IPS DF 4.7 (cell line): ENCODE measurements around the gene MBD5.
A peak's percentile ranks its signal among the peaks of the same experiment; 100 is the strongest.

Experiments used
- DNase-seq: peaks from one replicate; pipeline ENCODE4 v3.0.0-alpha.2; 2013; ENCODE audit warnings: low spot score; ENCODE audit errors: extremely low read depth

The MBD5 gene

GRCh38 chr2:148218326-148219075, 197.6 kb downstream of the MBD5 start:
- no peak for DNase-seq

DNA sequence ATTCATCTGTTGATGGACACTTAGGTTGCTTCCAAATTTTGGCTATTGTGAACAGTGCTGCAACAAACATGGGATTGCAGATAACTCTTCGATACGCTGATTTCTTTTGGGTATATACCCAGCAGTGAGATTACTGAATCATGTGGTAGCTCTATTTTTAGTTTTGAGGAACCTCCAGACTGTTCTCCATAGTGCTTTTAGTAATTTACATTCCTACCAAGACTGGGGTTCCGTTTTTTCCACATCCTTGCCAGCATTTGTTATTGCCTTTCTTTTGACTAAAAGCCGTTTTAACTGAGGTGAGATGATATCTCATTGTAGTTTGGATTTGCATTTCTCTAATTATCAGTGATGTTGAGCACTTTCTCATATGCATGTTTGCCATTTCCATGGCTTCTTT, 200.3 kb downstream of the MBD5 start:
- DNase-seq, result no peak

DNA sequence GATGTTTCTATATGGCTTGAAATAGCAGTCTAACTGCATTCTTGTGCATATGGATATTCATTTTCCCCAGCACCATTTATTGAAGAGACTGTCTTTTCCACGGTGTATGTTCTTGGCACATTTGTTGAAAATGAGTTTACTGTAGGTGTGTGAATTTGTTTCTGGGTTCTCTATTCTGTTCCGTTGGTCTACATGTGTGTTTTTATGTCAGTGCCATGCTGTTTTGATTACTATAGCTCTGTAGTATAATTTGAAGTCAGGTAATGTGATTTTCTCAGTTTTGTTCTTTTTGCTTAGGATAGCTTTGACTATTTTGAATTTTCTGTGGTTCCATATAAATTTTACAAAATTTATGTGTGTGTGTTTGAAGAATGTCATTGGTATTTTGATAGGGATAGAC, 201.0 kb downstream of the MBD5 start:
- DNase-seq, result no peak

DNA sequence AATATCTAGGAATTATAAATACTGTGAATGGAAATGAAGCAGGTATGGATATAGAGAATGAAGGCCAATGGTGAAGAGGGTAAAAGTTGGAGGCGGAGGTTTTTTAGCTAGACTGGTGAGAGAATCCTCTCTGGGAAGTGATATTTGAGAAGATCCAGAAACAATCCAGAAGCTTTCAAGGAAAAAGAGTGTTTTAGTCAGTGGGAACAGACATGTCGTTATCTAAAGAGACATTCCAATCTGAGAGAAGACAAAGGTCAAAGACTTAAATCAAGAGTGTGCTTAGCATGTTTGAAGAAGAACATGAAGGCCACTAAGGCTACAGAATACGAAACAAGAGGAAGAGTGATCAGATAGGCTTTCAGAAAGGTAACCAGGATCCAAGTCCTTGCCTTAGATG, 211.0 kb downstream of the MBD5 start:
- no peak for DNase-seq

GRCh38 chr2:148234143-148234542, 213.3 kb downstream of the MBD5 start:
- DNase-seq, result no peak

GRCh38 chr2:148237911-148238310, 217.0 kb downstream of the MBD5 start:
- no peak for DNase-seq

GRCh38 chr2:148238561-148238960, 217.7 kb downstream of the MBD5 start:
- DNase-seq, result no peak

GRCh38 chr2:148240838-148241237, 219.9 kb downstream of the MBD5 start:
- no peak for DNase-seq

GRCh38 chr2:148244593-148245292, 223.9 kb downstream of the MBD5 start:
- DNase-seq, result no peak

- DNase-seq, result no peak
Measured at GRCh38 chr2:148251993-148252392, 231.1 kb downstream of the MBD5 start.

DNA sequence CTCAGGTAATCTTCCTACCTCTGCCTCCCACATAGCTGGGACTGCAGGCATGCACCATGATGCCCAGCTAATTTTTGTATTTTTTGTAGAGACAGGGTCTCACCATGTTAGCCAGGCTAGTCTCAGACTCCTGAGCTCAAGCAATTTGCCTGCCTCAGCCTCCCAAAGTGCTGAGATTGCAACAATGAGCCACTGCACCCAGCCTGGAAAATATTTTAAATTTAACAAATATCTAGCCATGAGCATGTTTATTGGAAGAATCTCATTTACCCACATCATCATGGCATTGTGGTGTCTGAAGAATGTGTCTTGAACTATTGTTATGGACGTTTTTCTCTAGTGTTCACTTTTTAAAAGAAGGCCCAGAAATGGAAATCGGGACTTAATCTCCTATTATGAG, 231.8 kb downstream of the MBD5 start:
- DNase-seq, result no peak

DNA sequence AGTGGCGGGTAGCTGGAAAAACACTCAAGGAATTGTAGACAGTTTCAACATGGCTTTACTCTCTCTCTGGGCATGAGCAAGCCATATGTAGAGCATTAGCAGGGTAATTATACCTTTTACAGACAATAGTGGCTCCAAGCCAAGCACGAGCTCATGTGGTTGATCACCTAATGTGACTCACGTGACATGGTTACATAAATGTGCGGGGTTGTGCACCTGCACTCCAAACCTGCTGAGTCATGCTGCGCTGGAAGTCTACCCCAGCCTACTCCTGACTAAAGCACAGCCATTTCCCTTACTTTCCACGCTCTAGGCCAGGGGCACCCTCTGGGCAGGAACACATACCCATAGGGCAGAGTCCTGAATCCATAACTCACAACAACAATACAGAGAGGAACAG, 232.8 kb downstream of the MBD5 start:
- DNase-seq, result peak; percentile 11

GRCh38 chr2:148255929-148256328, 235.0 kb downstream of the MBD5 start:
- no peak for DNase-seq

DNA sequence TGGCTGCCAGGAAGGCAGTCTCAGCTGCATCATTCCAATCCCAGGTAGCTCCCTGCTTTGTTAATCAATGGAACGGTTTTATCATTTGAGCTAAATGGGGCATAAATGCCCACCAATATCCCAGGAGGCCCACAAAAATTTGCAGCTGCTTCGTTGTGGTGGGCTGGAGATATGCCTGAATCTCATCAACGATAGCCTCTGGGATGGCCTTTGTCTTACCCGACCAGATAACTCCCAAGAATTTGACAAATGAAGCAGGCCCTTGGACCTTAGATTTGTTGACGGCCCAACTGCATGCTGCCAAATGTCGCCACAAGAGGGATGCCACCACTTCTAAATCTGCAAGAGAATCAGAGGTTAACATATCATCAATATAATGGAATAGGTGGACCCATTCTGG, 236.4 kb downstream of the MBD5 start:
- no peak for DNase-seq

- DNase-seq, result no peak
Measured at GRCh38 chr2:148258124-148258523, 237.2 kb downstream of the MBD5 start.

- DNase-seq, result no peak
Measured at GRCh38 chr2:148259674-148260073, 238.8 kb downstream of the MBD5 start.

GRCh38 chr2:148263890-148264289, 243.0 kb downstream of the MBD5 start:
- no peak for DNase-seq

GRCh38 chr2:148273158-148273691, 252.3 kb downstream of the MBD5 start:
- no peak for DNase-seq

- DNase-seq, result no peak
Measured at GRCh38 chr2:148279216-148279615, 258.3 kb downstream of the MBD5 start.

- DNase-seq, result no peak
Measured at GRCh38 chr2:148282201-148282600, 261.3 kb downstream of the MBD5 start.

GRCh38 chr2:148292431-148292830, 271.5 kb downstream of the MBD5 start:
- DNase-seq, result no peak

- no peak for DNase-seq
Measured at GRCh38 chr2:148298196-148298595, 277.3 kb downstream of the MBD5 start.

DNA sequence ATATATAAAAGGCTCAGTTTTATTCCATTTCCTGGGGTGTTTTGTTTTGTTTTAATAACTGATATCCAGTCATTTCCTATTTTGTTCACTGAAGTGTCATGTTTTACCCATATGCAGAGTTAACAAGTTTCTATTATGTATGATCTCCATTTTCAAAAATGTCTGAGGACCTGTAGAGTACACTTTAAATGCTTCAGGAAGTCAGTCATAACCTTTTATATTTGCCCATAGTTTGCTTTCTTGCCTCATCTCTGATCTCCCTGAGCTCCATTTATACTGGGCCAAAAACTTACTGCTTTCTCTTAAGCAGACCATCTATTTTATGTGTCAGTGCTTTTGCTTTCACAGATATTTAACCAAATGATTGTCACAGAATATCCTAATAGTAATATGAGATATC, 278.7 kb downstream of the MBD5 start:
- DNase-seq, result no peak
